GM12878 (cell line): ENCODE data around the gene IFT81. TPM values are rescaled to one million over a fixed set of nuclear protein-coding genes. Genes with fewer than 3 reads are reported as not detected.

ENCODE experiments used
- CREM ChIP-seq: IDR thresholded peaks from 2 replicates; pipeline ENCODE4 v1.6.1; 2014; ENCODE audit warnings: antibody characterized with exemption, low read depth
- EGR1 ChIP-seq, 2 experiments: IDR thresholded peaks; 1 replicate in 1 of 2; 2 replicates in 1 of 2; pipeline ENCODE4 v1.6.1; 2011 to 2012; ENCODE audit warnings: low read depth in 2 of 2, low read length in 2 of 2, borderline replicate concordance in 1 of 2, mild to moderate bottlenecking in 1 of 2, moderate library complexity in 1 of 2
- ESRRA ChIP-seq: IDR thresholded peaks from 2 replicates; pipeline ENCODE4 v1.6.1; 2012; ENCODE audit warnings: mild to moderate bottlenecking, low read length, improper control_type of control experiment
- HDAC2 ChIP-seq: fragments of 200-600 bp; sonication (generic); IDR thresholded peaks from 2 replicates; pipeline ENCODE4 v1.6.1; 2017
- KAT2A ChIP-seq: conservative IDR thresholded peaks from 2 replicates; pipeline ENCODE4 v1.6.1; 2011; ENCODE audit warnings: low read depth, low read length; ENCODE audit not compliant: control insufficient read depth
- PAX8 ChIP-seq: fragments of 450-650 bp; IDR thresholded peaks from 2 replicates; pipeline ENCODE4 v1.6.1; 2017; ENCODE audit warnings: mild to moderate bottlenecking, moderate library complexity
- POLR2A ChIP-seq: IDR thresholded peaks from 2 replicates; pipeline ENCODE4 v1.6.1; 2011; ENCODE audit warnings: low read depth, mild to moderate bottlenecking, low read length
- RAD51 ChIP-seq: fragments of 450-650 bp; IDR thresholded peaks from 2 replicates; pipeline ENCODE4 v1.6.1; 2016; ENCODE audit warnings: moderate library complexity, mild to moderate bottlenecking, inconsistent platforms
- RELA ChIP-seq: fragments of 450-650 bp; IDR thresholded peaks from 2 replicates; pipeline ENCODE4 v1.8.0; 2014; ENCODE audit warnings: borderline replicate concordance; ENCODE audit not compliant: partially characterized antibody
- STAT3 ChIP-seq: IDR thresholded peaks from 2 replicates; pipeline ENCODE4 v1.6.1; 2011; ENCODE audit warnings: low read depth, low read length, improper control_type of control experiment
- TAF1 ChIP-seq: IDR thresholded peaks from 2 replicates; pipeline ENCODE4 v1.6.1; 2011; ENCODE audit warnings: mild to moderate bottlenecking, low read depth, low read length, borderline replicate concordance
- TBL1XR1 ChIP-seq: IDR thresholded peaks from 2 replicates; pipeline ENCODE4 v1.6.1; 2012; ENCODE audit warnings: low read depth, low read length, improper control_type of control experiment
- ZNF592 ChIP-seq: fragments of 450-650 bp; IDR thresholded peaks from 2 replicates; pipeline ENCODE4 v1.6.1; 2017; ENCODE audit warnings: mild to moderate bottlenecking, moderate library complexity
- polyA plus RNA-seq, 11 experiments: library from polyadenylated mRNA; depleted of rRNA in 4 of 11; unstranded in 6 of 11; stranded (reverse) in 5 of 11; fragments of >200 nt; fragmentation: Nextera tagmentation in 4 of 11; fragmentation: Illumina TruSeq in 1 of 11; extraction: Ambion mirVana in 4 of 11; extraction: Trizol in 1 of 11; gene quantifications; 1 replicate in 1 of 11; 2 replicates in 10 of 11; pipeline versions ENCODE4 v1.2.1 to v1.2.3, GENCODE V29; 2011 to 2016; ENCODE audit warnings: inconsistent platforms in 2 of 11, missing spikeins in 2 of 11, low read depth in 1 of 11
- total RNA-seq, 4 experiments: library from RNA; depleted of rRNA in 3 of 4; stranded (reverse); fragments of >200 nt in 3 of 4; fragmentation: Illumina TruSeq in 1 of 4; extraction: Trizol in 1 of 4; gene quantifications; 2 replicates each; pipeline versions ENCODE4 v1.2.1 to v1.2.3, GENCODE V29; 2013 to 2021
- TF ChIP-seq, protein P1 (sequence below): fragments of 150-350 bp; IDR thresholded peaks from 2 replicates; pipeline ENCODE4 v1.6.1; 2014; ENCODE audit warnings: mild to moderate bottlenecking, low read depth, low read length

IFT81 gene
- total and polyA plus RNA-seq, 10 of the 15 experiments (the other 5 are each of a cell fraction or from before 2014, with no cell fraction given) = 4.1 to 9.9 (median 5.6) TPM

- peak; percentile 46; the same call in 1 of the 2 replicates for TF ChIP-seq RAD51
- TF ChIP-seq KAT2A = no peak
- TF ChIP-seq EGR1 (IDR thresholded peaks at IDR 0.05; ENCODE audit: borderline replicate concordance in 1 of 2, low read depth in 2 of 2, low read length in 2 of 2) = no peak
- no peak for TF ChIP-seq ESRRA
- TF ChIP-seq CREM = no peak
- TF ChIP-seq PAX8 = no peak
- no peak for TF ChIP-seq POLR2A
- TF ChIP-seq STAT3 = no peak
- TF ChIP-seq, protein P1, sequence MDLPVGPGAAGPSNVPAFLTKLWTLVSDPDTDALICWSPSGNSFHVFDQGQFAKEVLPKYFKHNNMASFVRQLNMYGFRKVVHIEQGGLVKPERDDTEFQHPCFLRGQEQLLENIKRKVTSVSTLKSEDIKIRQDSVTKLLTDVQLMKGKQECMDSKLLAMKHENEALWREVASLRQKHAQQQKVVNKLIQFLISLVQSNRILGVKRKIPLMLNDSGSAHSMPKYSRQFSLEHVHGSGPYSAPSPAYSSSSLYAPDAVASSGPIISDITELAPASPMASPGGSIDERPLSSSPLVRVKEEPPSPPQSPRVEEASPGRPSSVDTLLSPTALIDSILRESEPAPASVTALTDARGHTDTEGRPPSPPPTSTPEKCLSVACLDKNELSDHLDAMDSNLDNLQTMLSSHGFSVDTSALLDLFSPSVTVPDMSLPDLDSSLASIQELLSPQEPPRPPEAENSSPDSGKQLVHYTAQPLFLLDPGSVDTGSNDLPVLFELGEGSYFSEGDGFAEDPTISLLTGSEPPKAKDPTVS = no peak
- no peak for TF ChIP-seq RELA
- no peak for TF ChIP-seq ZNF592
- TF ChIP-seq HDAC2 = no peak
- TF ChIP-seq TBL1XR1 = no peak
- TF ChIP-seq TAF1 = no peak
Measured at GRCh38 chr12:110104188-110105094, 19.7 kb upstream of the IFT81 start (continued).
